Muscle of back (tissue), 11 donors: Measurements from ENCODE around the gene C10orf90. TPM values are rescaled to one million over a fixed set of nuclear protein-coding genes. Genes with fewer than 3 reads are reported as not detected.
A peak's percentile ranks its signal among the peaks of the same experiment; 100 is the strongest.

Experiments
- DNase-seq, 3 donors: peaks; one replicate each; pipeline versions ENCODE4 v3.0.0 to v3.0.0-alpha.2; 2013
- polyA plus RNA-seq, 10 donors: library from polyadenylated mRNA; unstranded; fragments of 120-200 nt; gene quantifications; one replicate each; pipeline ENCODE4 v1.2.1, GENCODE V29; 2013; ENCODE audit not compliant: insufficient read length in 10 of 10

The C10orf90 gene
- polyA plus RNA-seq, 10 donors, result 0.27 to 1.3 (median 0.66) TPM

GRCh38 chr10:126465771-126466170, 204.7 kb downstream of the C10orf90 start:
- no peak for DNase-seq

- no peak for DNase-seq
These were observed 207.2 kb downstream of the C10orf90 start for GRCh38 chr10:126463286-126463685.

- DNase-seq, result no peak
These were observed 209.1 kb downstream of the C10orf90 start for GRCh38 chr10:126461289-126461940.

GRCh38 chr10:126459878-126460481, 210.5 kb downstream of the C10orf90 start:
- DNase-seq, result peak in 1 of 3 donors; percentile 89

- peak in 1 of 3 donors; percentile 45 for DNase-seq
These were observed 211.3 kb downstream of the C10orf90 start for GRCh38 chr10:126459032-126459831.

DNA sequence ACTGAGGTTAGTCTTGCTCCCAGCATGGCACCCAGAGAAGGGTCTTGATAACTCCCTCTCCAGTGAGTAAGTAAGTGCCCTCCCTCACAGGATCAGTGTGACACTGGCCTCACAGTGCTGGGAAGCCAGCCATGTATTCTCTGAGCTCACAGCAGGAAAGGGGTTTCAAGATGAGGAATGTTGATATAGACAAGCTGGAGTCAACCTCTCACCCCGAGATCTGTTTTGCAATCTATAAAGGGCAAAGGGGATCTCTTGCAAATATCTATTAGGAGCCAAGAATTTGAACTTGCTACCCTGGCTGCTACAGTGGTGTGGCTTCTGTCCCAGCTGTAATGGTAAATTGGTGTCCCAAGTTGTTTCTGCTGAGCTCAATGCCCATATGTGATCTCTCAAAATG, 212.0 kb downstream of the C10orf90 start:
- DNase-seq, result peak in 1 of 3 donors; percentile 19

GRCh38 chr10:126456632-126457031, 213.9 kb downstream of the C10orf90 start:
- no peak for DNase-seq

DNA sequence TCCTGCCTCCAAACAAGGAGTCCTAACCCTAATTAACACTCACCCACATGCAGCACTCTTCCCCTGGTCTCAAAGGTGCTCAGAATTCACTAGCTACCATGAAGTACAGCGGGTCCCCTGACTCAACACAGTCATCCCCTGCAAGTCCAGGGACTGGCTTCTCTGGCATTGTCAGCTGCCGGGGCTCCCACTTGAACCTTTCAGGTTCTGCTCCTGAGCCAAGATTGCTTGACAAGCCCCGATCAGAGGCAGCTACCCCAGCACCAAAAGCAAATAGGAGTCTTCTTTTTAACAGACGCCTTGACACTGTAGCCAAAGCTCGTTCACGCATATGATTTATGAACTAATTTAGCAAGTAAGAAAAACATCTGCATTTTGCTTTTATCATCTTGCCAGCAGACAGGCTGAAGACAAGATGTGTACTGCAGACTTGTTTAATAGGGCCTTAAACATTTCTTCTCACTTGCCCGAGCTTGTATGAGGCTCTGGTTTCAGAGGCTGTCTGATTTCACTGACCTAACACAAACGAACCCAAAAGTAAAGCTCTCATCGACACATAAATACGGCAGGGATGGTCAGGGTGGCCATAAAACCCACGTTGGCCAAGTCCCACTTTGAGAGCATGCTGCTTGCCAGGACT, 214.6 kb downstream of the C10orf90 start:
- peak in 1 of 3 donors; percentile 51 for DNase-seq

GRCh38 chr10:126455036-126455765, 215.3 kb downstream of the C10orf90 start:
- DNase-seq, result no peak

DNA sequence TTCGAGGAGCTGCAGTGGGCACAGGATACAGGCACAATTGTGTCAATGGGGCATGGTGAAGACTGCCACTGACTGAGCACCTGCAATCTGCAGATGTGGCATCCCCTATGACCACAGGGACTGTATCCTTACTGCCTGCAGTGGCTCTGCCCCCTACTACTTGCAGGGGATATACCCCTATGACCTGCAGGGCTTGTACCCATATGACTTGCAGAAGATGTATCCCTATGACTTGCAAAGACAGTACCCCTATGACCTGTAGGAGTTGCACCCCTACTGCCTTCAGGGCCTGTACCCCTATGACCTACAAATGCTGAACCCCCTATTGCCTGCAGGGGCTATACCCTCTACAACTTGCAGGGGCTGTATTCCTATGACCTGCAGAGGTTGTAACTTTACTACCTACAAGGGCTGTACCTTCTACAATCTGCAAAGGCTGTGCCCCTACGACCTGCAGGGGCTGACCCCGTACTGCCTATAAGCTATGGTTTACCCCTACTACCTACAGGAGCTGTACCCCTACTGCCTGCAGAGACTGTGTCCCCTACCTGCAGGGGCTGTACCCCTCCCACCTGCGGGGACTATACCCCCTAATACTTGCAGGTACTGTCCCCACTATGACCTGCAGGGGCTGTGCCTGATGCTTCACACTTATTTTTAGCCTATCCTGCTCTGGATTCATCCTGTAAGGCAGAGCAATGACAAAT, 216.3 kb downstream of the C10orf90 start:
- DNase-seq, result no peak

DNA sequence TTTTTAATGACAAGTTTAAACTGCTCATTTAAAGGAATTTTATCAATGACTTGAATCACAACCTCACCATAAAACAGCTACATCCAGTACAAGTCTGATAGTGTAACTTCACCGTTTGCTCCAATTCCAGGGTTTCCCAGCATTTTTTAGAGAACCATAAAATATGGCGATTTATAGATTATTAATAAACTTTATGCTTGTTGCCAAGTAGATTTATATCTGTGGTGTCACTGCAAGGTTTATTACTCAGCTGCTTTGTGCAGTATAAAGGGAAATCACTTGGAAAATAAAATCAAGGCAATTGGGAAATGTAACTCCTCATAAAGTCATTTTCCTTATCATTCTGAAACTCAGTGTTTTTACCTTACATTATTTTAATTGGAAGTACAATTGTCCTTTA, 218.2 kb downstream of the C10orf90 start:
- no peak for DNase-seq

GRCh38 chr10:126448091-126448490, 222.4 kb downstream of the C10orf90 start:
- no peak for DNase-seq

DNA sequence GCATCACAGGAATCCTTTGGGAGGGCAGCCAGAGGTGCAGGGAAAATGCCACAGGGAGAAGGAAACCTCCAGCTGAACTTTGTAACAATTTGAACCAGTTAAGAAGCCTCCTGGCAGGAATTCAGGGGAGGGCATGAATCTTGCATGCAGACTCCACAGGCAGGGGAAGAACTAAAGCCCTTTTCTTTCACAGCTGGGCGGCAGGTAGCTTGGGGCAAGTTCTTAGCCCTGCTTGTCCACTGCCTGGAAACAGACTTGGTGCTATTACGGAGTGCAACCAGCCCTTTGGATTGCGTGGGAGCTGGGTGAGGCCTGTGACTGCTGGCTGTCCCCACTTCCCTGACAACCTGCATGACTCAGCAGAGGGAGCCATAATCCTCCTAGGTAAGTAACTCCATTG, 230.6 kb downstream of the C10orf90 start:
- DNase-seq, result no peak

DNA sequence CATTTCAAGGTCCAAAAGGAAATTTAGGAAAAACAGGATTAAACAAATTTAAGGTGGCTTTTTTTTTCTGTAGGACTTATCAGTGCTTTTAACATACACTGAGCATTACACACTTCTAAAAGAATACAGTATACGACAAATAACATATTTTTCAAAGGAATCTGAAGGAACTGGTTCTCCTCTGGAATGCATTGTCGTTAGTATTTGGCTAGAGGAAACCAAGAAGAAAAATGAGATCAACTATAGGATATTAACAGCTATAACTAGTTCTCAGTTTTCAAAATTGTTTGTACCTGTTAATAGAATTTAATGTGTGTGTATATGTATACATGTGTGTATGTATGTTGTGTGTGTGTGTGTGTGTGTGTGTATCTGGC, 232.1 kb downstream of the C10orf90 start:
- no peak for DNase-seq

DNA sequence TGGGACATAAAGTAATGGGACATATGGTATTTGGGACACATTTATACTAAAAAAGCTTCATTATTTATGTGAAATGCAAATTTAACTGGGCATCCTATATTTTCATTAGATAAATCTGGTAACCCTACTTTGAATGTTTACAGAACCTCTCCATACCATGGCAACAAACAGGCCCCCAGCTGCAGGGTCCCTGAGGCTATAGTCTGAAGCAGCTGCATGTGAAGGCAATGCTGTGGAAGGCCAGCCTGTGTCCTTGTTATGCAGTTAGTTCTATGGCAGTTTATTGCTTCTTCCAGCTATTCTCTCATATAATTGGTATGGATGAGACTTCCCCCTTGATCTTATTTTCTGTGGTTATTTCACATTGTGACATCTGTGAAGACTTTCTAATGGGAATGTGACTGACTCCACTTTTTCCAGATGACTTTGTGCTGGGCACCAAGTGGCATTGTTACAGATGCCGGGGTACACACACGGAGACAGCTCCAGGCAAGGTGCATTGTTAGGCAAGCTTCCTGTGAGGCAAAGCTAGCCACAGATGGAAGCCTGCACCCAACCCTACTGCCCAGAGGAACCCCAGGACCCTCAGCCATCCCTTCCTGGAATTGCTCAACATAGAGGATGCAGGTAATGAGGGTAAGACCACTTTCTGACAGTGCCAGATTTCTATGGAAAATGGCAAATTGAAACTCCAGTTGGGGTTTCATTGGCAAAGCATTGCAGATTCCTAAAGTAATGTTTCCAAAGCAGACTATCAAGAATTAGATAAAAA, 232.7 kb downstream of the C10orf90 start:
- peak in 1 of 3 donors; percentile 61 for DNase-seq

DNA sequence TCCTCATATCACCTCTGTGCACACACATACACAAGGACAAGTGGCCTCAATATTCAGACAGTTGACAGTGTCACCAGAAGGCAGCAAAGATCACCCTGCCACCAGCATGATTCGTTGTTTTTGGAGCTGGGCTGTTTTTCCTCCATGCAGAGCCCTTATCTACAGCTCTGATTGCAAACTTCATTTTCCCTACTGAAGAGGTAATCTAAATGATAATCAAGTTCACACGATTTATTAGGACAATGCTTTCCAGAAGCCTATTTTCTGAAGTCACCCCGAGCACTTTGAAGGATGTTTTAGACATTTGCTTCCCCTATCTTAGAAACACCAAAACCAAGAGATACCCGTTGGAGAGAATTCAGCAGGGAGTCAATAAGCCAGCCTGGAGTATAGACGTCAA, 236.3 kb downstream of the C10orf90 start:
- no peak for DNase-seq

DNA sequence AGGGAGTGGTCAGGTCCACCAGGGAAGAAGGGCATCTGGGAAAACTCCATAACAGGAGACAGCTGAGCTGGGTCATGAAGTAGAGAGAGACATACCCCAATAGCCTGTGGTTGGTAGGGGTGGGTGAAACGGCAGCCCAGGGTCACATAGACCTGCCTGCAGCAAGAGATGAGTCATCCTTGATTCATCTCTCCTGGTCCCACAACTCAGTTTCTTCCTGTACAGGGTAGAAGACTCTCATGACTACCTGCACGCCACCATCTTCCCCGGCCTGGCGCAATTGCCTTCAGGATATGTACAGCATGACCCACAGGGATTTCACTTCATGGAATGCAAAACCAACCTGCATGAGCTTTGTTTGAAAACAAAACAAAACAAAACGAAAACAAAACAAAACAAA, 237.1 kb downstream of the C10orf90 start:
- no peak for DNase-seq

DNA sequence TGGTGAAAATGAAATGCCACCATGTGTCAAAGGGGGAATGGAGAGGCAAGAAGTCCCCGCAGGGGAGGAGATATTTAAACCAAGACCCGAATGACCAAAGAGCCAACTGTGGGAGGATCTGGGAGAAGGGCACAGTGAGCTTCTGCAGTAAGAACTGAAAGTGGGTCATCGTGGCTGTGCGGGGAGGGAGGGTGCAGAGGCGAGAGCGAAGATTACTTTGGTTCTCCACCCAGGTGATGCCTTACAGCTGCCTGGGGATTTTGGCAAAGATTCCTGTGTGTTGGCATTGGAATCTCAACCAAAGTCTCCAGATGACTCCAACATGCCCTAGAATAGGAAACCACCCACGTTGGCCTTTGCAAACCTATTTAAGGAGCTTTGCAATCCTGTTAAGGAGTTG, 238.0 kb downstream of the C10orf90 start:
- no peak for DNase-seq

GRCh38 chr10:126431816-126432215, 238.7 kb downstream of the C10orf90 start:
- no peak for DNase-seq

GRCh38 chr10:126430512-126430911, 240.0 kb downstream of the C10orf90 start:
- DNase-seq, result peak in 1 of 3 donors; percentile 13
